ENCODE measurements around the gene TRIM3.

TRIM3 gene

DNA sequence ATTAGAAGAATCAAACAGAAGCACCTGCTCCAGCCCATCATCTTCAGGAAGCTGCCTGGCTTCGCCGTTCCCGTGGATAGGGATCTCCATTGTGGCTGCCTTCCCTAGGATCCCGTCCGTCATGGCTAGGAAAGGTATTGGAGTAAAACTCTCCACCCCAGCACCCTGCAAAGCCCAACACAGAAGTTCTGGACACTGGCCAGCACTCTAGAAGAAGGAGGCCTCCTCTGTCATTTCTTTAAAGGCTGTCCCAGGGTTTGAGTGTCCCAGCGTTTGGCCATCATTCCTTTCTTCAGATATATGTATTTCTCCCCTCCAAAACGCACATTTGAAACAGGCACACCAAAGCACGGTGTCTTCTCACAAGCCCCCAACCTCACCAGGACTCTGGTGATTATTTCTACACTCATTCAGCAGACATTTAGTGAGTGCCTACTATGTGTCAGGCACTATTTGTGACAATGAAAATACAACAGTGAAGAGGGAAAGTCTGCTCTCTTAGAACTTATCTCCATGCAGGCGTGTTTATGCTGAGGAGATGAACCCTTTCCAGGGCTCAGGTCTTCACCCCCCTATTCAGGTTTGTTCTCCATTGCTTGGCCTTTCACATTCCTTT, 6.7 kb upstream of the TRIM3 start:
- DNase-seq: no peak

DNA sequence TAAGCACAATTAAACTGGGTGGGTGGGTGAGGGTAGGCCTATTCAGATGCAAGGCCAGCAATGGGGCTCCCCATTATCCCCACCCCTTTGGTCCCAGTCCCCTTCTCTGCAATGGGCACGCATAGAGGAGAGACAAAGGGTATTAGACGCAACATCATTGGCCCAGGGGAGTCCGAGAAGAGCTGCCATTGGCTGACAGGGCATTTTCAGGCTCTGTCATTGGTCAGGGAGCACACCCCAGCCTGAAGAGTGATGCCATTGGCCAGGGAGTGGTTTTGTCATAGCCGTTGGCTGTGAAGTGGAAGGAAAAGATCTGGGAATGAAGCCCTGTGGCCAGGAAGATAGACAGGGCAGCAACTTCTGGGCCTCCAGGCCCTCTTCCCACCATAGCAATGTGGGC, 2.8 kb upstream of the TRIM3 start:
- no peak for DNase-seq

DNA sequence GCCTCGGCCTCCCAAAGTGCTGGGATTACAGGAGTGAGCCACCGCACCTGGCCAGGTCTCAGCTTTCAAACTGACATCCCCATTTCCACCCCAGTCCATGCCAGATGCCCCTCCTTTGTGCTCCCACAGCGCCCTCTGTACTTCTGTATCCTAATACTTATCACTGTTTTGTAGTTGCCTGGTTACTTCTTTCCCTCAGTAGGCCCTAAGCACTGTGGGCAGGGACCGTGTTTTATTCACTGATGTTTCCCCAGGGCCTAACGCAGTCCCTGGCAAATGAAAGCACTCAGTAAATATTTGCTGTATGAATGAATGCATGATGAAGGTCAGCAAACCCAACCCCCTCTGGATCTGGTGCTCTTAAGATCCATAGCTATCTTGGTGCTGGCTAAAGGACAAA, 2.2 kb upstream of the TRIM3 start:
- DNase-seq: no peak

DNA sequence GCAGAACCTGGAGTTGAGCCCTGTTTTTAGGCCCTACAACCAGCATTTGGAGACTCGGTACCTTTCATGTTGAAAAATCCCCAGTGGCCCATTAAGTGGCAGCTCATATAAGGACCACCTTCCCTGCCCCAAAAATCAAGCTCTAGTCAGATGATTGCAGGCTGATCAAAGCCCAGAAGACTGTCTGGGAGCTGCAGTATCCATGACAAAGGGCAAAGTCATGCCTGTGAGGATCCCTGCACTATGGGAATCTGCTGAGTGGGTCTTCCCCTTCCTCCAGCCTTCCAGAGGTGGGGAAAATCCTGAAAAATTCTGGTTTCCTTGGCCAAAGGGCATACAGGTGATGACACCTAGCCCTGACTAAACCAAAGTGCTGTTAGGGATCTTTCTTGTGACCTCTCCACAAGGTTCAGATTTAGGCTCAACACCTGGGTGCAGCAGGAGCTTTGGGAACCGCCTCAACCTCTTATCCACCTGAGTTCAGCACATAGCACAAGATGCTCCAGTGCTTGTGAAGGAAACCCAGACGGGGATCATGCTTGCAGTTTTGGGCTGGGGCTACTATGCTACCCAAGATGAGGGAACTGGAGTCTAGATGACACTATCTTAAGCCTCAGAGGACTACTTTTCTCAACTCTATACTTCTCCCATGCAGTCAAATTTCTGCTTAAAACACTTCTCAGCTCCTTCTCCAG, 1.2 kb upstream of the TRIM3 start:
- no peak for DNase-seq

DNA sequence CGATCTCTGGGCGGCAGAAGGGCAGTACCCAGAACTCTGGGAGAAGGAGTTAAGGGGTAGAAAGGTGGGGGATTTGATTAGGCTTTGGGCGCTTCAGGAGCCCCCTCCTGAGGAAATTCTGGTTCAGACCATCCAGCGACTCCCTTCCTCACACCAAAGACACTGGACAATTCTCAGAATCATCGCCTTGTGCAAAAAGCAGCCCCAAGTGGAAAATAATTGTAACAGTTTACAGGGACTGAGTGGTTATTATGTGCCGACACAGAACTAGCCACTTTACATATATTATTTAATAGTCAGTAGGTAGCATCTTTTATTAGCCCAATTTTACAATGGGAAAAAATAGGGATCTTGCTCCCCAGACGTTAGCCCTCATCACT, 662 bp upstream of the TRIM3 start:
- no peak for DNase-seq

DNA sequence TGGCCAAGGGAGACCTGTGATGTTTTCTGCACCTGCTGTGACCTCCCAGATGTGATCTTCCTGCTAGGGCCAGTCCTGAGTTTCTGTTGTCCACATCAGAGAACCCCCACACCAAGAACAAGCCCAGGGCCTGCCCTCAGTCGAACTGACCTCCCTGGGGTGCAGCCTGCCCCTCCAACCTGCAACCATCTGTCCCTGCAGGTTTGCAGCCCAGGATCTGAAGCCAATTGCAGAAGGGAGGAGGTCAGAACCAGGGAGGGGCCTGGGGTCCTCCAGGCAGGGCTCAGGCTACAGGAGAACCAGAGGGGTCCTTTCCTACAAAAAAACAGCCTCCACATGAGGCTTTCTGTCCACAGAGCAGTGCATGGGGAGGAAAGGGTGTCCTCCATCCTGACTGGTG, 807 bp downstream of the TRIM3 start:
- no peak for DNase-seq

DNA sequence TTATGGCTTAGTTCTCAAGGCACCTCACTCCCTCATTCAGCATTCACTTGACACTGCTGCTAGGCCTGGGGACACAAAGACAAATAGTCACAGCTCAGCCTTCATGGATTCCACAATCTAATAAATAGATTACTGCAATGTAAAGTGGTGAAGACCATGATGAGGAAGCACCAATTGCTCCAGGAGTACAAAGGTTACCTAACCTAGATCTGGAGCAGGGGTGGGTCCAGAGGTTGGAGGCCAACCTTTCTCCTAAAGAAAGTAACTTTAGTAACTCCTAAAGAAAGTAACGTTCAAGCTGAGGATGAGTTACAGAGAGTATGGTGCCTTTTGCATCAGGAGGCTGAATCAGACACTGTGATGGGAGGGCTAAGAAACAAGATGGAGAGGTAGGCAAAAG, 4.1 kb downstream of the TRIM3 start:
- DNase-seq: no peak

DNA sequence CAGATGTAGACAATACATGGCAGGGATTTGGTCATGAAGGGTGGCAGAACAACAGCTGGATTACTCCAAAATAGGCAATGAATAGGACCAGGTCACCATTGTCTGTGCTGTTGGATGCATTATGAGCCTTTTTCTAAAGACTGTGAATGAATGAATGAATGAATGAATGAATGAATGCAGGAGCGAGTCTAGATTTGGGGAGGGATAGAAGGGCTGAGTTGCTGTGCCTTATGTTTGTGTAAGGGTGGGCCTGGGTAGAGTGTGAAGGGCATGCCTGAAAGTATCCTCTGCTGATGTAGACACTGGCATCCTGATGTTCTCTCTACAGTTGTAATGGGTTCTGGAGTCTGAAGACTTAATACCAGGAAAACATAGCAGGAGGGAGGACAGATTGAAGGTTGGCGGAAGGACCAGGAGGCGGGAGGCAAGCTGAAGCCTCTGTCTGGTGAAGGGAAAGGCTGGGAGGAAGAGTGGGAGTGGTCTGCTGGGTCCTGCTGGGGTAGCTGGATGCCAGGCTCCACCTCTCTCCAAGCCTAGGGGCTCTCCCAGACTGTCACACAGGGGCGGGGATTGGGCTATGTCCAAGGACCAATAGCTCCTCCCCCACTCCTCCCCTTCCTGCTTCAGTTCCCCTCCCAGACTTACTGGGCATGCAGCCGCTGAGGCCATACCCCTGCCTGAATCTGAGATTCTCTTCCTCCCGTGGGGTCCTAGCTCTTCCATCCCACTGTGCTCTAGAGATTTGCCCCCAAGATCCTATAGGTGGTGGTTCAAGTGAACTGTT, 4.8 kb downstream of the TRIM3 start:
- peak; percentile 85 to 87 for DNase-seq

DNA sequence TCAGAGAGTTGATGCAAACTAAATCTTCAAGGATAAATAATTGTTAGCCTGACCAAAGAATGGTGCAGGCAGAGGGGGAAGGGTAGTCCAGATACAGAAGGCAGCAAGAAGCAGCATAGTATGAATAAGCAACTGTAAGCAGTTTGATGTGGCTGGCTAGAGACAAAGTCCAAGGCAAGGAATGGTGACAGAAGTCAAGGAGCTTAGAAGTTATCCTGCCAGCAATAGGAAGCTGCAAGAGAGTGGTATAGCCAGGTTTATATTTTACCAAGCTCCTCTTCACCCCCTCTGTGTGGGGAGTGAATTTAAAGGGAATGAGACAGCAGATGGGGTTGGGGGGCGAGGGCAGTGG, 14.7 kb downstream of the TRIM3 start:
- DNase-seq: no peak

DNA sequence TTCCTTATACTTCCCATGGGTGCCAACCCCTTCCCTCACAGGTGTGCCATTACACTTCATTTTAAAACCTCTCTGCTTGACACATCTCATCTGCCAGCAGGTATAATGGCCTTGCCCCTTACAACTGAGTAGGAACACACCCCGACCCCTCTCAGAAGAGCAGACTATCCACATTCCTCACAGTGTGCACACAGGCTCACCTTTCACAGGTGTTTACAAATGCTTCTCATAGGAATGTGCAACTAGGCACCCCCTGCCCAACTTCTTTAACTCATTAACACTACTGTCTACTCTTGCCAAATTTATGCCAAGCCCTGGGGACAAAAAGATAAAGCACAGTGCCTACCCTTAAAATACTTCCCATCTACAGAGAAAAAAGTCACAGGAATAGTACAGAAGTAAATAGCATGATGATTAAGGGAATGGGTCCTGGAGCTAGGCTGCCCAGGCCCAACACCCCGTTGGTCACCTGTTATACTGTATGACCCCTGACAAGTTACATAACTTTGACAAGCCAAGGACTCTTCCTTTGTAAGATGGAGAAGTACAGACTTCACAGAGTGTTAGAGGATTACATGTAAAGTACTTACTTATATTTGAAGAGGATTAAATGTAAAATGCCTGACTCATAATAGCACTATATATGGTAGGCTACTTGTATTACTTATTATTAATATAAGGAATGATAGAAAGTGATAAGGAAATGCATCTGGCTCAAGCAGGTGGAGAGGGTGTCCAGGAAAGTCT, 15.2 kb downstream of the TRIM3 start:
- DNase-seq: no peak

DNA sequence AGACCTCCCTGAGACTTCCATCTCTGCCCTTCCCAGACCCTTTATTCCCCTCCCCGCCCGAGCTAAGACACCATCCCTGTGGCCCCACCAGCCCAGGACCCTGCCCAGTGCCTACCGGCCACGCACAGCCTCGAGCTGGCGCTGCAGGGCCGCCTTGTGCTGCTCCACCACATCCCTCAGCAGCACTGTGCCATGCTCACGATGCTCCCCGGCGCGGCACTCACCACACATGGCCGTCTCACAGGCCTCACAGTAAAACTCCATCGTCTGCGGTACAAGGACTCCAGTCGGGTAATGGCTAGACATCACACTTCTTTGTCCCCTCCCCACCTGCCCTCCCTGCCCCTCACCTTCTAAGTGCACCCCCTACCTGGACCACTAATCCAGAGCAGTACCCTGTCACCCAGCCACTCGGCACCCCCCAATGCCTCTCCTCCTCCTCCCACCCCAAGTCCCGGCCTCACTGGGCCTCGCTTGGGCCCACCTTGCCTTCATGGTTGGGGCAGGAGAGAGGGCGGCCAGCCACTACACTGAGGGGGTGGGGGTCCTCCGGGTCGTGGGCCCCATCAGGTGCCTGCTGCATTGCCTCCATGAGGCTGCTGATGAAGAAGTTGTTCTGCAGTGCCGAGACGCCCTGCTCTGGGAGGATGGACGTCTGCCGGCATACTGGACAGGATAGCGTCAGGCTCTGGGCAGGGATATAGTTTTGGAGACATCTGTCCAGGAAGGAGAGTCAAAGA, 16.0 kb downstream of the TRIM3 start:
- DNase-seq: no peak

DNA sequence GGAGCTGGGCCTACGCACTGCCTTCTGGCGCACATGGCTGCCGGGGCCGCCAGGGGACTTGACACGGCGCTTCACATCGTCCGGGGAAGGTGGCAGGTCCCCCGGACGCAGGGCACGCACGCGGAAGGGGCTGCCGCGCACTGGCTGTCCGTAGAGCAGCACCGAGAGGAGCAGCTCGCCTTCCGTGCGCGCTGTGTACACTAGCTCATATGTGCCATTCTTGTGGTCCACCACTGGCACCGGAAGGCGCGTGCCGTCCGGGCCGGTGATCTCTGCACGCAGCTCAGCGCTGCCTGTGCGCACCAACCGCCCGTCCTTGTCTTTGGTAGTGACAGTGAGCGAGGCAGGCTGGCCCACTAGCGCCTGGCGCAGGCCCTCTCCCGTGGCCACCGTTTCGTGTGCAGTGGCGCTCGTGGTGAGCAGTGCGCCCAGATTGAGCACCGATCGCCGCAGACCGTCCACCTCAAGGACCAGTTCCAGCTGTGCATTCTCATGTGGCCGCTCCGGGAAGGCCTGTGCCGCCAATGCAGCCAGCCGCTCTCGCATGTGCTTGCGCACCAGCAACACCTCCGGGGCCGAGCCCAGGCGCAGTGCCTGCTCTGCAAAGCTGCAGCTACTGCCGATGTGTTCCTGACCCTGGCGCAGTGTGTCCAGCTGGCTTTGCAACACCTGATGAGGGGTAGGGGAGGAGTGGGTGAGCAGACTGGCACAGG, 17.2 kb downstream of the TRIM3 start:
- DNase-seq: no peak

DNA sequence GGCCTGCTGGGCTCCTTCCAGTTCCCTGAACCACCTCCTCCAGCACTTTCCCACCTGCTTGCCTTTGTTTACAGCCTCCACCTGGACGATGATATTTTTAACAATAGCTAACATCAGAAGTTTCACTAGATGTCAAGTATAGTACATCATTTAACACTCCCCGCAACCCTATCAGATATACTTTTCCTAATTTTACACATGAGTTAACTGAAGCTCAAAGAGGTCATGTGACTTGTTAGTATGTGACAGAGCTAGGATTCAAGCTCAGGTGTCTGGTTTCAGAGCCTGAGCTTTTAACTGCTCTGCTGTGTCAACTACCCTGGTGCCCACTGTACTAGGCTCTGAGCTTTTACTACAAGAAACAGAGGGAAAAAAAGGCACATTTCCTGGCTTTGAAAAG, 18.7 kb downstream of the TRIM3 start:
- no peak for DNase-seq

DNA sequence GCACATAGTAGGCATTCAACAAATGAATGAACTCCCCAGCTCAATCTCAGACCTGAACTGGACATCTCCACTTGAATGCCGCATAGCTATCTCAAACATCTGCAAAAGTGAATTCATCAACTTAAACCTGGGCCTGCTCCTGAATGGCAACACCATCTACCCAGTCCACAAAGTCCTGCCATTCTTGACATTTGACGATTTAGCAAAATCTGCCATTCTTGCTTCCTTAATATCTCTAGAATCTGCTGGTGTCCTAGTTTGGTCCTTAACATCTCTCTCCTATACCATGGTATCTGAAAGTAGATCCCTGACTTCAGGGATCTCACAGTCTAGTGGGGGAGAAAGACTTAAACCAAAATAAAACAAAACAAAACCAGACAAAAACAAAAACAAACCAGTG, 20.6 kb downstream of the TRIM3 start:
- DNase-seq: no peak

DNA sequence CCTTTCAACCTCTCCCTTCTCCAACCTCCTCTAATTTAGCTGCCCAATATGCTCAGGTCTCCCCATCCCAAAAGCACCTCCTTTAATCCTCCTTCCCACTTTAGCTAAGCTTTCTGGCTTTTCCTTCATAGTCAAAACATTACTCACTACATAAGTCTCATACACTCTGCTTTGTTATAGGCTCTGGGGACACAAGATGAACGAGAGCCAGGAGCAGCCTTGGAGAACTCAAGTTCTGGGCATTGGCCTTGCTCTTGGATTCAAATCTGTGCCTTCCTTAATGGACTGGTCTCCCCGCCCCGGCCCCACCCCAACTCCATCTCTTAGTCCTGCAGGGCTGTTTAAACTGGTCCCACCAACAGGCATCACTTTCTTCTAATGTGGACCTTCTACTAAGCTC, 21.5 kb downstream of the TRIM3 start:
- DNase-seq: no peak

DNA sequence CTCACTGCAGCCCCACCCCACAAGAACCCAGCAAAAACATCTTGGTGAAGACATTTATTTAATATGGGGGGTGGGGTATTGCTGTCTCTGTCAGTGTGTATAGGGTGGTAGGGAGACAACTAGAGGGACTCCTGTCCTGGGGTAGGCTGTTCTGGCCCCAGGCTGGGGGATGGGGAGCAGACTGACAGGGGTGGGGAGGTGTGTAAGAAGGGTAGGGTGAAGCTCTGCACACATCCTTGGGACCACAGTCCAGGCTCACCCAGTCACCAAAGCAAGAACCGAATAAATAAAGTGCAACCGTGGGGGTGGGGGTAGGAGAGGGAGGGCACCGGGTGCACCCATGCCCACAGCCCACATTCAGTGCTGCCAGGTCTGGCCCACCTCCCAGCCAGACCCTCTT, 25.2 kb downstream of the TRIM3 start:
- DNase-seq: no peak

DNA sequence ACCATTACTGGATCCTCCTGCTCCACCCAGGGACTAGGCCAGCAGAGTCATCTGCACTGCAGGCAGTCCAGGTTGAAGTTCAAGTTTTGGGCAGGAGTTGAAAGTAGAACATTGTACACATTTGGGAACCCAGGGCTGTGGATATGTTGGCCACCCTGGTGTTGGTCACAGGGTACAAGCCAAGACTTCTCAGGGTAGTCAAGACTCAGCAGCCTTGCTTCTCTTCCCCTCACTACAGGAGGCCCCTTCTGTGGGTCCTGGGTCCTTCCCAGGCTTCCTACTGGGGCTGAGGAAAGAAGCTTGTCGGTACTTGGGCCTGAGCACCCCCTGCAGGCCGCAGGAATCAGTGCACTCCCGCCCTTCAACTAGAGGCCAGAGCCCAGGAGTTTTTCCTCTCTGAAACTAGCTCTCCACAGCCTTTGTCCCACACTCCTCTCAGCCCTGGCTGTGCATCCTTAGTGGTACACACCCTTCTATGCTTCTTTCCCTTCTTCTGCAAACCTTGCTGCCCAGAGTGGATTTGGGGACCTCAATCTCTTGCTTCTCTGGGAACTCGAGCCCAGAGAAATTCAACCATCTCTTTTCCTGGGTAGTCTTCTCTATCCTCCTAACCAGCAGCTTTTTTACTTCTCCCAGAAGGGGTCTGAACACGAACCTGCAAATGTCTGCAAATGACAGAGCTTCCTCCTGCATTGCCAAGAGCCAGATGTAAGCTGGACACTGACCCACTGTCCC, 30.3 kb downstream of the TRIM3 start:
- peak; percentile 47 to 73 for DNase-seq

DNA sequence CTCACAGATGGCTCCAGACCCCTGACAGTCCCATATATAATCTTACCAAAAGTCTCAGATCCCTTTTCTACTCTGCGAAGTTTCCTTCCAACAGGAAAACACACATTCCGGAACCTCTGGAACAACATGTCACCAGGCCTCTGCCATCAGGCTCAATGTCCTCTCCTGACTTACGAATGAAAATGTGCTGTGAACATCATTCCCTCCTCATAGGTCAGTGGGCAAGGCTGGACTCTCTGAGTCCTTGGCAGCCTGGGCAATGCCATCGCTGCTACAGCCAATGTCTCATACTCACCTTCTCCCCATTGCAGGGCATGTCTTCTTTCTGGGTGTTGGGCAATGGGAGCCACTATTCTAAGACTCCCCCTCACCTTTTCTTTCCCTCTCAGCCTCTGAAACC, 31.3 kb downstream of the TRIM3 start:
- no peak for DNase-seq

DNA sequence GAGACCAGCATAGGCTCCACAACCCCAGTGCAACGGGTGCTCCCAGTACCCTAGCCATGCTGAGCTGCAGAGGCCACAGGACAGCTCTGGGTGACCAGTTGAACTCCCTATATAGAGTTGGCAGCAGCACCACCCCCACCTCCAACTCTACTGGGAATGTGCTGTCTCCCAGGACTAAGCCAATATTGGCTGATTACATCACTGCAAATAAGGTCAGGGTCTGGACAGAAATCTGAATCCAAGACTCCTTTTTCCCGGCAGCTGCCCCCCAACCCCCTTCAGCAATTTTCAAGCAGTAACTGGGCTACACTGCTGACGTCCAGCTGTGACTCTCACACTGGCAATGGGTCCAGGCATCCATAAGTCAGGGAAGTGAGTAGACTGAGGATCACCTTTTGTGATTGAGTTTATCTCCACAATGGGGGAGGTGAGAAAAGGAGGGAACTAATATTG, 32.8 kb downstream of the TRIM3 start, which contains the start of gene HPX:
Gene HPX (minus strand): TSS at position 82 of the 453 bp plus-strand sequence. CDS start 24 bp downstream, at position 58.
- DNase-seq: no peak

DNA sequence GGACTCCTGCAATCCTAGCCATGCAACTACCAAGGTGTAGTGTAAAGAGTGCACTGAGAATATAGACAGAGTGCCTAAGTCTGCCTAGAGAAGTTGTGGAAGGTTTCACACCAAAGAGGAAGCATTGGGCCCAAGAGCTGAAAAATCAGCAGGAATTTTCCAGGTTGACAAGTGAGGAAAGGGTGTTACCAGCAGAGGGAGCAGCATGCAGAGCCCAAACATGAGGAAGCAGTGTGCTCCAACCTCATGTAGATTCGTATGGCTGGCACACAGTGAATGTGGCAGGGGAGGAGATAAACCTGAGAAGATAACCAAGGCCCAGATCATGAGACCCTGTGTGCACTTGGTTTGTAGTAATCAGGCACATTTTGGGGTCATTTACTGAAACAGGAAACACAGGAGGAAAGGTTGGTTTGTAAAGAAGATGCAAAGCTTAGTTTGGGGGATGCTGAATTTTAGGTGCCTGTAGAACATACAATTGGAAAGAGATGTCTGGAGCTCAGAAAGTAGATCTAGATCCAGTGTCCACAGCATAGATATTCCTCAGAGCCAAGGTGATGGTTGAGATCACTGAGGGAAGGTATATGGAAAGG, 34.7 kb downstream of the TRIM3 start:
- peak; percentile 47 to 51 for DNase-seq

DNA sequence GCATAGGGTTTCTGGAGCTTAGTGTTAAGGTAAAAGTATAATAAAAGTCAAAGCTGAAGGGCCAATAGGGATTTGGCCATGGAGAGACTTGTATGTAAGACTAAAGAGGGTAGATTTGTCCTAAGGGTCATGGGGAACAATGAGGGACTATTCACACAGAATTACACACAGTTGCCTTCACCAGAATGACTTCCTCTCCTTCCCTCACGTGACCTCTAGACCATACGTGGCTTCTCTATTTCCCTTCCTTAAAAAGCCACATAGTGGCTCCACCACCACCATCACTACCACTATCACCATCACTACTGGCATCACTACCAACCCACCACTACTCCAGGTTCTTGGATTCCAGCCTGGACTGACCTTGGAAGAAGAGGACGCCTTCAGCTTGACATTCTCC, 35.7 kb downstream of the TRIM3 start:
- no peak for DNase-seq
